DOHH2 (cell line): Measurements from ENCODE around the gene NKAIN2.

Experiments
- H3F3A ChIP-seq: fragments of 200-600 bp; sonication (generic), shearing (Covaris generic); 2 replicates; pipeline ENCODE4 v1.6.0; 2016; ENCODE audit warnings: antibody characterized with exemption, mild to moderate bottlenecking; ENCODE audit not compliant: control insufficient read depth, insufficient read depth
- H3K27ac ChIP-seq: fragments of 200-600 bp; sonication (generic); 2 replicates; pipeline ENCODE4 v1.5.1; 2014; ENCODE audit warnings: low read depth, mild to moderate bottlenecking, low read length, moderate library complexity
- H3K27me3 ChIP-seq: fragments of 200-600 bp; sonication (generic); 2 replicates; pipeline ENCODE4 v1.6.1; 2014; ENCODE audit warnings: mild to moderate bottlenecking, low read length, mixed read lengths; ENCODE audit not compliant: control insufficient read depth
- H3K36me3 ChIP-seq: fragments of 200-600 bp; sonication (generic); 2 replicates; pipeline ENCODE4 v1.6.1; 2014; ENCODE audit warnings: mild to moderate bottlenecking, low read length, moderate library complexity, mixed read lengths; ENCODE audit not compliant: control insufficient read depth
- H3K4me1 ChIP-seq: fragments of 200-600 bp; sonication (generic); 2 replicates; pipeline ENCODE4 v1.6.1; 2014; ENCODE audit warnings: mild to moderate bottlenecking, low read length, mixed read lengths; ENCODE audit not compliant: control insufficient read depth
- H3K4me2 ChIP-seq: fragments of 200-600 bp; sonication (generic); 2 replicates; pipeline ENCODE4 v1.6.0; 2014; ENCODE audit warnings: mild to moderate bottlenecking, low read length, moderate library complexity
- H3K4me3 ChIP-seq: fragments of 200-600 bp; sonication (generic); 2 replicates; pipeline ENCODE4 v1.5.1; 2014; ENCODE audit warnings: mild to moderate bottlenecking, low read length, mixed read lengths
- H3K79me2 ChIP-seq: fragments of 200-600 bp; sonication (generic); 2 replicates; pipeline ENCODE4 v1.6.1; 2014; ENCODE audit warnings: mild to moderate bottlenecking, low read length, mixed read lengths; ENCODE audit not compliant: control insufficient read depth
- H3K9me2 ChIP-seq: fragments of 200-600 bp; sonication (generic); replicated peaks from 2 replicates; pipeline ENCODE4 v1.6.1; 2014; ENCODE audit warnings: mild to moderate bottlenecking, low read length, mixed read lengths; ENCODE audit not compliant: control insufficient read depth
- H3K9me3 ChIP-seq: fragments of 200-600 bp; sonication (generic); 2 replicates; pipeline ENCODE4 v1.6.1; 2014; ENCODE audit warnings: antibody characterized with exemption, low read length, mixed read lengths; ENCODE audit not compliant: control insufficient read depth, insufficient read depth
- H4K20me1 ChIP-seq: fragments of 200-600 bp; sonication (generic); 2 replicates; pipeline ENCODE4 v1.6.0; 2014; ENCODE audit warnings: low read depth, mild to moderate bottlenecking, antibody characterized with exemption, low read length, moderate library complexity; ENCODE audit not compliant: control insufficient read depth, insufficient read depth
- CTCF ChIP-seq: fragments of 200-600 bp; sonication (generic); IDR thresholded peaks from one replicate; pipeline ENCODE4 v1.5.1; 2014; ENCODE audit warnings: antibody characterized with exemption, mild to moderate bottlenecking, low read depth, low read length; ENCODE audit not compliant: poor library complexity, severe bottlenecking
- EZH2phosphoT487 ChIP-seq: fragments of 200-600 bp; sonication (generic); IDR thresholded peaks from 2 replicates; pipeline ENCODE4 v1.6.1; 2017; ENCODE audit warnings: borderline replicate concordance, mild to moderate bottlenecking, antibody characterized with exemption, low read length, moderate library complexity, mixed read lengths

The NKAIN2 gene

GRCh38 chr6:123997223-123997622 is 193.6 kb downstream of the NKAIN2 start:
- Histone ChIP-seq H3F3A (no peaks in the 10 kb centered on the region), H3K27me3 (no peaks in the 10 kb centered on the region), H3K9me2 (no peaks in the 10 kb centered on the region; the same call in 1 of the 2 replicates), H3K9me3 (no peaks in the 10 kb centered on the region), H3K79me2 (no peaks in the 10 kb centered on the region), H3K4me1 (no peaks in the 10 kb centered on the region), H3K36me3 (no peaks in the 10 kb centered on the region), H3K4me2 (no peak overlapping the region), H3K4me3 (no peak overlapping the region), H3K27ac (no peak overlapping the region), H4K20me1 (no peaks in the 10 kb centered on the region)
- TF ChIP-seq EZH2phosphoT487 (no peak), CTCF (no peak)

- H3K4me2 ChIP-seq: no peak overlapping the region
- no peaks in the 10 kb centered on the region for H3K36me3 ChIP-seq
- H4K20me1 ChIP-seq: no peaks in the 10 kb centered on the region
- no peak overlapping the region for H3K27ac ChIP-seq
- H3K79me2 ChIP-seq: no peaks in the 10 kb centered on the region
- no peaks in the 10 kb centered on the region for H3K27me3 ChIP-seq
- H3K9me3 ChIP-seq: no peaks in the 10 kb centered on the region
- no peak overlapping the region for H3K4me3 ChIP-seq
- H3K4me1 ChIP-seq: no peaks in the 10 kb centered on the region
- H3F3A ChIP-seq: no peaks in the 10 kb centered on the region
- no peaks in the 10 kb centered on the region for H3K9me2 ChIP-seq
- TF ChIP-seq EZH2phosphoT487: no peak
- no peak for TF ChIP-seq CTCF
Measured at GRCh38 chr6:124002377-124003081, 198.9 kb downstream of the NKAIN2 start.

GRCh38 chr6:124007266-124007665 is 203.6 kb downstream of the NKAIN2 start:
- TF ChIP-seq CTCF (no peak), EZH2phosphoT487 (no peak)
- no peak overlapping the region for H3K27ac ChIP-seq
- no peaks in the 10 kb centered on the region for H3K9me3 ChIP-seq
- H4K20me1 ChIP-seq: no peaks in the 10 kb centered on the region
- H3K27me3 ChIP-seq: no peaks in the 10 kb centered on the region
- no peaks in the 10 kb centered on the region for H3K36me3 ChIP-seq
- H3K4me3 ChIP-seq: no peak overlapping the region
- H3K4me2 ChIP-seq: no peak overlapping the region
- H3K4me1 ChIP-seq: no peaks in the 10 kb centered on the region
- no peaks in the 10 kb centered on the region for H3K9me2 ChIP-seq
- H3K79me2 ChIP-seq: no peaks in the 10 kb centered on the region
- H3F3A ChIP-seq: no peaks in the 10 kb centered on the region
